ENCODE results near the gene PTPRN2. TPM values are rescaled to one million over a fixed set of nuclear protein-coding genes. Genes with fewer than 3 reads are reported as not detected.

The PTPRN2 gene
- total RNA-seq, 1 experiment from 2014 or later: 1.1 TPM

- Histone ChIP-seq H3K27ac (ENCODE audit: low read length) (no peak overlapping the region), H3K27me3 (ENCODE audit: control insufficient read depth, insufficient read depth, low read length) (peaks cover 11% of the 10 kb centered on the region), H3K4me3 (ENCODE audit: low read depth in 2 of 2, low read length in 2 of 2) (no peak overlapping the region), H3K9me3 (ENCODE audit: control insufficient read depth, insufficient read depth, low read depth, low read length) (no peaks in the 10 kb centered on the region), H3K4me1 (ENCODE audit: control insufficient read depth, insufficient read depth, low read length) (no peaks in the 10 kb centered on the region), H3K36me3 (ENCODE audit: control insufficient read depth, insufficient read depth, low read length) (no peaks in the 10 kb centered on the region)
- CTCF ChIA-PET: no interaction called here
- POLR2A ChIA-PET: no interaction called here
- ATAC-seq (no peak), DNase-seq (ENCODE audit: low read depth, low spot score) (no peak)
- intact Hi-C loops (cut with micrococcal nuclease; ENCODE audit: unreplicated experiment): no loop called here
- no peak for TF ChIP-seq CTCF (IDR thresholded peaks at IDR 0.05)
- TF ChIP-seq TCF7L2 (IDR thresholded peaks at IDR 0.05; ENCODE audit: low read depth, low read length): no peak
- no peak for TF ChIP-seq POLR2AphosphoS5 (IDR thresholded peaks at IDR 0.05; ENCODE audit: low read depth, low read length)
- TF ChIP-seq SIN3A (IDR thresholded peaks at IDR 0.05; ENCODE audit: borderline replicate concordance, insufficient read depth, low read depth, low read length): no peak
- TF ChIP-seq REST (IDR thresholded peaks at IDR 0.05; ENCODE audit: insufficient read depth in 1 of 2, low read depth in 2 of 2, low read length in 1 of 2): no peak
- in situ Hi-C loops (cut with HindIII; ENCODE audit: low pct_unique_long_range_greater_than_20kb, low sequenced_read_pairs): no loop called here
- no TSS peak for BruUV-seq (replicated peaks)
Measured at GRCh38 chr7:158050441-158050977, 537.1 kb downstream of the PTPRN2 start.

- no peak overlapping the region for H3K27ac ChIP-seq (ENCODE audit: low read length)
- TF ChIP-seq POLR2AphosphoS5 (IDR thresholded peaks at IDR 0.05; ENCODE audit: low read depth, low read length) (no peak), CTCF (IDR thresholded peaks at IDR 0.05) (no peak), SIN3A (IDR thresholded peaks at IDR 0.05; ENCODE audit: borderline replicate concordance, insufficient read depth, low read depth, low read length) (no peak), TCF7L2 (IDR thresholded peaks at IDR 0.05; ENCODE audit: low read depth, low read length) (no peak), REST (IDR thresholded peaks at IDR 0.05; ENCODE audit: insufficient read depth in 1 of 2, low read depth in 2 of 2, low read length in 1 of 2) (no peak)
- H3K9me3 ChIP-seq (ENCODE audit: control insufficient read depth, insufficient read depth, low read depth, low read length): no peaks in the 10 kb centered on the region
- DNase-seq (ENCODE audit: low read depth, low spot score) (no peak), ATAC-seq (no peak)
- BruUV-seq (replicated peaks): no TSS peak
- ChIA-PET CTCF (no interaction called here), POLR2A (no interaction called here)
- no peaks in the 10 kb centered on the region for H3K4me1 ChIP-seq (ENCODE audit: control insufficient read depth, insufficient read depth, low read length)
- H3K4me3 ChIP-seq (ENCODE audit: low read depth in 2 of 2, low read length in 2 of 2): no peak overlapping the region
- in situ Hi-C loops (cut with HindIII; ENCODE audit: low pct_unique_long_range_greater_than_20kb, low sequenced_read_pairs) (no loop called here), intact Hi-C loops (cut with micrococcal nuclease; ENCODE audit: unreplicated experiment) (no loop called here)
- H3K36me3 ChIP-seq (ENCODE audit: control insufficient read depth, insufficient read depth, low read length): no peaks in the 10 kb centered on the region
- peaks cover 16% of the 10 kb centered on the region for H3K27me3 ChIP-seq (ENCODE audit: control insufficient read depth, insufficient read depth, low read length)
Measured at GRCh38 chr7:158049271-158049670, 538.4 kb downstream of the PTPRN2 start.
